Suprapubic skin (tissue), 4 donors: Measurements from ENCODE around the gene ARID4B. TPM values are rescaled to one million over a fixed set of nuclear protein-coding genes. Genes with fewer than 3 reads are reported as not detected.
"Not testable (repeated sequence)": the region's sequence is repeated elsewhere in the genome, so short reads cannot be mapped to it uniquely, and the experiment has no call there.

Source experiments
- DNase-seq, 2 donors: peaks; one replicate each; pipeline ENCODE4 v3.0.0-alpha.2; 2019; ENCODE audit warnings: low spot score in 2 of 2
- H3K27ac ChIP-seq: fragments of 200-600 bp; sonication (generic); one replicate; pipeline ENCODE4 v1.5.1; 2019
- H3K27me3 ChIP-seq: fragments of 200-600 bp; sonication (generic); one replicate; pipeline ENCODE4 v1.5.1; 2019
- H3K36me3 ChIP-seq: fragments of 200-600 bp; sonication (generic); one replicate; pipeline ENCODE4 v1.5.1; 2019
- H3K4me1 ChIP-seq: fragments of 200-600 bp; sonication (generic); one replicate; pipeline ENCODE4 v1.5.1; 2019
- H3K4me3 ChIP-seq: fragments of 200-600 bp; sonication (generic); one replicate; pipeline ENCODE4 v1.5.1; 2019; ENCODE audit warnings: mild to moderate bottlenecking
- H3K9me3 ChIP-seq: fragments of 200-600 bp; sonication (generic); one replicate; pipeline ENCODE4 v1.5.1; 2019
- CTCF ChIP-seq, 2 donors: fragments of 200-600 bp in 1 of 2; fragments of 450-650 bp in 1 of 2; sonication (generic) in 1 of 2; IDR thresholded peaks; one replicate each; pipeline ENCODE4 v1.5.1; 2016 to 2019; ENCODE audit warnings: antibody characterized with exemption in 2 of 2, mild to moderate bottlenecking in 1 of 2, moderate library complexity in 1 of 2
- EP300 ChIP-seq: sonication (generic); formaldehyde crosslinking; IDR thresholded peaks from one replicate; pipeline ENCODE4 v1.6.1; 2017; ENCODE audit warnings: antibody characterized with exemption
- POLR2A ChIP-seq, 2 donors: fragments of 450-650 bp; IDR thresholded peaks; one replicate each; pipeline ENCODE4 v1.6.1; 2017; ENCODE audit warnings: antibody characterized with exemption in 2 of 2, mild to moderate bottlenecking in 2 of 2, moderate library complexity in 2 of 2
- POLR2AphosphoS5 ChIP-seq, 3 donors: sonication (generic); formaldehyde crosslinking; IDR thresholded peaks; one replicate each; pipeline ENCODE4 v1.6.1; 2017; ENCODE audit warnings: antibody characterized with exemption in 3 of 3
- WGBS: methylation state at CpG from one replicate; pipeline ENCODE4 v1.1.5; 2018; 5-methylcytosine and 5-hydroxymethylcytosine counted together
- total RNA-seq, 4 donors: library from RNA; depleted of rRNA; stranded (reverse); fragments of >200 nt; gene quantifications; one replicate each; pipeline ENCODE4 v1.1.0, GENCODE V29; 2016

ARID4B gene
- total RNA-seq, 4 donors from 2014 or later: 21.4 to 62.7 (median 31.8) TPM

GRCh38 chr1:235221653-235222375 is 106.2 kb downstream of the ARID4B start:
- H3K27ac ChIP-seq: no peak overlapping the region
- no peak for DNase-seq
- no peaks in the 10 kb centered on the region for H3K4me1 ChIP-seq
- no peak for TF ChIP-seq EP300
- TF ChIP-seq CTCF (IDR thresholded peaks at IDR 0.05): no peak
- no peak for TF ChIP-seq POLR2AphosphoS5 (IDR thresholded peaks at IDR 0.05)
- TF ChIP-seq POLR2A (IDR thresholded peaks at IDR 0.05): no peak
- H3K4me3 ChIP-seq: no peak overlapping the region
- no peaks in the 10 kb centered on the region for H3K27me3 ChIP-seq
- H3K36me3 ChIP-seq: peaks cover 47% of the 10 kb centered on the region
- 97% methylated on average over 3 of the region's 3 CpGs for WGBS
- no peaks in the 10 kb centered on the region for H3K9me3 ChIP-seq

- Histone ChIP-seq H3K36me3 (peaks cover 51% of the 10 kb centered on the region), H3K27me3 (no peaks in the 10 kb centered on the region), H3K4me1 (no peaks in the 10 kb centered on the region), H3K9me3 (no peaks in the 10 kb centered on the region), H3K27ac (no peak overlapping the region), H3K4me3 (no peak overlapping the region)
- 96% methylated on average over 1 of the region's 1 CpG for WGBS
- no peak for DNase-seq
- TF ChIP-seq POLR2AphosphoS5 (IDR thresholded peaks at IDR 0.05) (no peak), EP300 (no peak), CTCF (IDR thresholded peaks at IDR 0.05) (no peak), POLR2A (IDR thresholded peaks at IDR 0.05) (no peak)
Measured at GRCh38 chr1:235215453-235215852, 112.5 kb downstream of the ARID4B start.

- peaks cover 54% of the 10 kb centered on the region for H3K36me3 ChIP-seq
- not testable (repeated sequence) for H3K9me3 ChIP-seq, H3K4me1 ChIP-seq, DNase-seq, H3K4me3 ChIP-seq, H3K27ac ChIP-seq, H3K27me3 ChIP-seq
- WGBS: 91% methylated on average over 2 of the region's 2 CpGs
Measured at GRCh38 chr1:235214962-235215361, 113.0 kb downstream of the ARID4B start.

GRCh38 chr1:235213752-235214151 is 114.2 kb downstream of the ARID4B start:
- no peak for TF ChIP-seq POLR2AphosphoS5 (IDR thresholded peaks at IDR 0.05)
- no peak for TF ChIP-seq CTCF (IDR thresholded peaks at IDR 0.05)
- no peak for TF ChIP-seq EP300
- TF ChIP-seq POLR2A (IDR thresholded peaks at IDR 0.05): no peak
- Histone ChIP-seq H3K9me3 (no peaks in the 10 kb centered on the region), H3K27ac (no peak overlapping the region), H3K4me1 (no peaks in the 10 kb centered on the region), H3K36me3 (peaks cover 57% of the 10 kb centered on the region), H3K27me3 (no peaks in the 10 kb centered on the region), H3K4me3 (no peak overlapping the region)
- 92% methylated on average over 6 of the region's 6 CpGs for WGBS
- no peak for DNase-seq

- no peaks in the 10 kb centered on the region for H3K9me3 ChIP-seq
- 88% methylated on average over 3 of the region's 3 CpGs for WGBS
- TF ChIP-seq CTCF (IDR thresholded peaks at IDR 0.05): no peak
- no peak for TF ChIP-seq POLR2A (IDR thresholded peaks at IDR 0.05)
- no peak for TF ChIP-seq POLR2AphosphoS5 (IDR thresholded peaks at IDR 0.05)
- TF ChIP-seq EP300: no peak
- H3K27ac ChIP-seq: no peak overlapping the region
- no peak overlapping the region for H3K4me3 ChIP-seq
- H3K4me1 ChIP-seq: no peaks in the 10 kb centered on the region
- H3K27me3 ChIP-seq: no peaks in the 10 kb centered on the region
- no peak for DNase-seq
- H3K36me3 ChIP-seq: peaks cover 65% of the 10 kb centered on the region
Measured at GRCh38 chr1:235211517-235211916, 116.5 kb downstream of the ARID4B start.

GRCh38 chr1:235207209-235207565 is 120.8 kb downstream of the ARID4B start:
- Histone ChIP-seq H3K27ac (no peak overlapping the region), H3K27me3 (no peaks in the 10 kb centered on the region), H3K4me3 (no peak overlapping the region), H3K9me3 (no peaks in the 10 kb centered on the region), H3K36me3 (peaks cover 45% of the 10 kb centered on the region), H3K4me1 (no peaks in the 10 kb centered on the region)
- DNase-seq: no peak
- no peak for TF ChIP-seq EP300
- TF ChIP-seq POLR2AphosphoS5 (IDR thresholded peaks at IDR 0.05): no peak
- TF ChIP-seq CTCF (IDR thresholded peaks at IDR 0.05): no peak
- no peak for TF ChIP-seq POLR2A (IDR thresholded peaks at IDR 0.05)
- WGBS: 87% methylated on average over 2 of the region's 2 CpGs
